ENCODE data around the gene IMMP2L. TPM values are rescaled to one million over a fixed set of nuclear protein-coding genes. Genes with fewer than 3 reads are reported as not detected.
A peak's percentile ranks its signal among the peaks of the same experiment; 100 is the strongest.

Gene IMMP2L
- polyA plus RNA-seq, 4 donors, result 10.5 to 20.1 (median 14.1) TPM

DNA sequence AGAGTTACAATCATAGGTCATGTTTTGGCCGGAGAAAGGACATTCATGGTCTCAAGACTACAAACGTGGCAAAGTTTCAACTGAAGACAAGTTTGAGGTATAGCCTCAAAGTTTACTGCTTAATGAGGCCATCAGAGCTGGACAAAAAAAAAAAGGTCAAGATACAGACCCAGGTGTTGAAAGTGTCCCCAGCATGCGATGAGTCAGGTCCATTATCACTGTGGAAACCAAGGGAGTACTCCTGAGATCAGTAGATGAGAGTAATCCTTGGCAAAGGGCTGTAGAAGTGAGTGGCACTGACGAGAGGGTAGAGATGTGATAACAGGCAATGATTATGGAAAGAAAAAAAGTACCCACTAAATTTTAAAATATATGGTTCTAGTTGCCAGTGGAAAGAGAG, 551.5 kb downstream of the IMMP2L start:
- Histone ChIP-seq H3K4me1 (ENCODE audit: control insufficient read depth in 3 of 3, insufficient read depth in 2 of 3, low read depth in 1 of 3, low read length in 2 of 3) (peaks cover 0 to 7% (median 3%) of the 10 kb centered on the region in 3 donors), H3K27ac (ENCODE audit: low read depth in 1 of 3, low read length in 2 of 3) (peak overlapping the region in 2 of 3 donors; percentile 10 to 53), H3K27me3 (ENCODE audit: control insufficient read depth in 3 of 3, insufficient read depth in 3 of 3, low read length in 3 of 3) (no peaks in the 10 kb centered on the region), H3K4me3 (ENCODE audit: low read depth in 1 of 3, low read length in 3 of 3) (no peak overlapping the region), H3K36me3 (ENCODE audit: control insufficient read depth in 3 of 3, insufficient read depth in 2 of 3, low read depth in 1 of 3, low read length in 3 of 3) (no peaks in the 10 kb centered on the region), H3K9me3 (ENCODE audit: control insufficient read depth in 2 of 2, insufficient read depth in 1 of 2, low read depth in 1 of 2, low read length in 1 of 2) (no peaks in the 10 kb centered on the region)
- WGBS, 3 donors, result 70 to 86% (median 84%) methylated on average over 4 of the region's 4 CpGs
- DNase-seq (peak in 1 of 2 donors; percentile 47), FAIRE-seq (no peak)

DNA sequence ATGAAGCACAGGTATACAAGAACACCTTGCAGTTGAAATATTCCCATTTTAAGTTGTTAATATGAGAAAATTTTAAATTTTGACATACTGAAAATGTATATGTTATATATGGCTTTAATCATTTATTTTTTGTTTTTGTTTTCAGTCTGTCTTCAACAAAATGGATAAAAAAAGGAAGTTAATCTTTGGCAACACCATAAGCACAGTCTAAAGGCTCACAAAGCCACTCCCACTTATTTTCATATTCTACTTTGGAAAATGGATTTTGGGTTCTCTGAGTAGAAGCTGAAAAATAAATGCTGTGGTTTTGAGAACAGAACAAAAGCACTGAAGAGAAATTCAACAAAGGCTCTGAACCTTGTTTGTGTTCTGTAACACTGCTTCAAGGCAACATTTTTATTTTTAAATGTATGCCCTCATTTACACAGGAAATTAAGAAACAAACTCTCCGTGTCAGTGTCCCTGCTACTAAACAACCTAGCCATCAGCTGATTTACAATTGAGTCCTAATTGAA, 552.7 kb downstream of the IMMP2L start:
- H3K27ac ChIP-seq (ENCODE audit: low read depth in 1 of 3, low read length in 2 of 3), result no peak overlapping the region

DNA sequence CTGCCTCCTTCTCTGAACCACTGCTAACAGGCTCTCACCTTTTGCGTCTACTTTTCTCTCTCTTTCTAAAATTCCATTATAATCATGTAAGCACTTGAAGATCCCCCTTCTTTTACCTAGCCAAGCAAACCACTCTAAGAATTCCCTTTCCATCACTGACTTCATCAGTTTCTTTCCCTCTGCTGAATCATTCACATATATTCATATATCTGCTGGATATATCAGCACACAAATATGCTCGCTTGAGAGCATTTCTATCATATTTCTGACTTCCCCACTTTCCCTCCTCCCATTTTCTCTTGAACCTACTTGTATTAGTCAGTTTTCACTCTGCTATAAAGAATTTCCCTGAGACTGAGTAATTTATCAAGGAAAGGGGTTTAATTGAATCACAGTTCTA, 555.6 kb downstream of the IMMP2L start:
- FAIRE-seq (no peak), DNase-seq (no peak)
- Histone ChIP-seq H3K27ac (ENCODE audit: low read depth in 1 of 3, low read length in 2 of 3) (no peak overlapping the region), H3K9me3 (ENCODE audit: control insufficient read depth in 2 of 2, insufficient read depth in 1 of 2, low read depth in 1 of 2, low read length in 1 of 2) (no peaks in the 10 kb centered on the region), H3K4me3 (ENCODE audit: low read depth in 1 of 3, low read length in 3 of 3) (no peak overlapping the region), H3K36me3 (ENCODE audit: control insufficient read depth in 3 of 3, insufficient read depth in 2 of 3, low read depth in 1 of 3, low read length in 3 of 3) (no peaks in the 10 kb centered on the region), H3K4me1 (ENCODE audit: control insufficient read depth in 3 of 3, insufficient read depth in 2 of 3, low read depth in 1 of 3, low read length in 2 of 3) (peaks cover 0 to 14% (median 0%) of the 10 kb centered on the region in 3 donors), H3K27me3 (ENCODE audit: control insufficient read depth in 3 of 3, insufficient read depth in 3 of 3, low read length in 3 of 3) (no peaks in the 10 kb centered on the region)
- 91 to 98% (median 92%) methylated on average over 2 of the region's 2 CpGs for WGBS, 3 donors

More for the DNA sequence above, 552.7 kb downstream of the IMMP2L start:
- peaks cover 0 to 7% (median 3%) of the 10 kb centered on the region in 3 donors for H3K4me1 ChIP-seq (ENCODE audit: control insufficient read depth in 3 of 3, insufficient read depth in 2 of 3, low read depth in 1 of 3, low read length in 2 of 3)
- H3K27me3 ChIP-seq (ENCODE audit: control insufficient read depth in 3 of 3, insufficient read depth in 3 of 3, low read length in 3 of 3), result no peaks in the 10 kb centered on the region
- H3K4me3 ChIP-seq (ENCODE audit: low read depth in 1 of 3, low read length in 3 of 3), result no peak overlapping the region
- FAIRE-seq (no peak), DNase-seq (no peak)
- no peaks in the 10 kb centered on the region for H3K36me3 ChIP-seq (ENCODE audit: control insufficient read depth in 3 of 3, insufficient read depth in 2 of 3, low read depth in 1 of 3, low read length in 3 of 3)
- no peaks in the 10 kb centered on the region for H3K9me3 ChIP-seq (ENCODE audit: control insufficient read depth in 2 of 2, insufficient read depth in 1 of 2, low read depth in 1 of 2, low read length in 1 of 2)
- WGBS, 3 donors, result 56 to 79% (median 62%) methylated on average over 1 of the region's 1 CpG

DNA sequence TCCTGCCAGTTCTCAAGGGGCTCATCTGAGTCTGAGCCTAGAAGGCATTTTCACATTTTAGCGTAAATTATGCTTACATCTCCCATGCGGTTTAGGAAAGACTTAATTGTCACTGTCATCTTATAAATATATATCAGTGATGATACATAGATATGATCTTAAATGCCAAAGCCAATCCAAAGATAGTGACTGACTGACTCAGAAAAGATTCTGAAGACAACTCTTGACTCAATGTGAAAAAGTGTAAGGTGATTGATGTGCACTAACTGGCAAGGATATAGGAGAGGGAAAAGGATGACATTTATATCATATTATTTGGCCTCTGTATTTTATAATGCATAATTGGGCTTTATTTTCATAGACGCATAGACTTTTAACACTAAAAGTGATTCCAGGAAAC, 556.3 kb downstream of the IMMP2L start:
- no peaks in the 10 kb centered on the region for H3K36me3 ChIP-seq (ENCODE audit: control insufficient read depth in 3 of 3, insufficient read depth in 2 of 3, low read depth in 1 of 3, low read length in 3 of 3)
- H3K27ac ChIP-seq (ENCODE audit: low read depth in 1 of 3, low read length in 2 of 3), result no peak overlapping the region
- FAIRE-seq, result no peak
- no peaks in the 10 kb centered on the region for H3K27me3 ChIP-seq (ENCODE audit: control insufficient read depth in 3 of 3, insufficient read depth in 3 of 3, low read length in 3 of 3)
- H3K4me3 ChIP-seq (ENCODE audit: low read depth in 1 of 3, low read length in 3 of 3), result no peak overlapping the region
- WGBS, 3 donors, result 59 to 63% (median 61%) methylated on average over 3 of the region's 3 CpGs
- H3K9me3 ChIP-seq (ENCODE audit: control insufficient read depth in 2 of 2, insufficient read depth in 1 of 2, low read depth in 1 of 2, low read length in 1 of 2), result no peaks in the 10 kb centered on the region
- DNase-seq, result no peak
- peaks cover 0 to 14% (median 0%) of the 10 kb centered on the region in 3 donors for H3K4me1 ChIP-seq (ENCODE audit: control insufficient read depth in 3 of 3, insufficient read depth in 2 of 3, low read depth in 1 of 3, low read length in 2 of 3)

DNA sequence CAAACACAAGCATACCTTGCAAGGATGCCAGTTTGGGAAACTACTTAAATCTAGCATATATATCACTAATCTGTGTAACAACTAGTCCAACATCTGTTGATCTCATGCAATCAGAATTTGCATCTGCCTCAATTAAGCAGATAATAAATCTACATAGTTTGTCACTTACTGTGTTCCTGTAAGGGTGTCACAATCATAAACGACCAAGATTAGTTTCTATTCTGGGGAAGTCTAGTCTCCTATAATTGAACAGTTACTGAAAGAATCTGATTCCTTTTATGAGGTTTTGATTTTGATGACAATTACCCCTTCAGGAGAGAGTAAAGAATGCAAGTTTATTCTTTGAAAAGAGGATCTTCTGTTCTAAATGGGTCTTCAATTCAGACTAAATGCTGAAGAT, 556.8 kb downstream of the IMMP2L start:
- no peaks in the 10 kb centered on the region for H3K27me3 ChIP-seq (ENCODE audit: control insufficient read depth in 3 of 3, insufficient read depth in 3 of 3, low read length in 3 of 3)
- no peaks in the 10 kb centered on the region for H3K9me3 ChIP-seq (ENCODE audit: control insufficient read depth in 2 of 2, insufficient read depth in 1 of 2, low read depth in 1 of 2, low read length in 1 of 2)
- whole genome bisulfite sequencing, 3 donors, result 13 to 35% (median 15%) methylated on average over 1 of the region's 1 CpG
- H3K4me1 ChIP-seq (ENCODE audit: control insufficient read depth in 3 of 3, insufficient read depth in 2 of 3, low read depth in 1 of 3, low read length in 2 of 3), result peaks cover 0 to 11% (median 0%) of the 10 kb centered on the region in 3 donors
- no peak for DNase-seq
- no peaks in the 10 kb centered on the region for H3K36me3 ChIP-seq (ENCODE audit: control insufficient read depth in 3 of 3, insufficient read depth in 2 of 3, low read depth in 1 of 3, low read length in 3 of 3)
- FAIRE-seq, result no peak
- no peak overlapping the region for H3K4me3 ChIP-seq (ENCODE audit: low read depth in 1 of 3, low read length in 3 of 3)
- no peak overlapping the region for H3K27ac ChIP-seq (ENCODE audit: low read depth in 1 of 3, low read length in 2 of 3)

DNA sequence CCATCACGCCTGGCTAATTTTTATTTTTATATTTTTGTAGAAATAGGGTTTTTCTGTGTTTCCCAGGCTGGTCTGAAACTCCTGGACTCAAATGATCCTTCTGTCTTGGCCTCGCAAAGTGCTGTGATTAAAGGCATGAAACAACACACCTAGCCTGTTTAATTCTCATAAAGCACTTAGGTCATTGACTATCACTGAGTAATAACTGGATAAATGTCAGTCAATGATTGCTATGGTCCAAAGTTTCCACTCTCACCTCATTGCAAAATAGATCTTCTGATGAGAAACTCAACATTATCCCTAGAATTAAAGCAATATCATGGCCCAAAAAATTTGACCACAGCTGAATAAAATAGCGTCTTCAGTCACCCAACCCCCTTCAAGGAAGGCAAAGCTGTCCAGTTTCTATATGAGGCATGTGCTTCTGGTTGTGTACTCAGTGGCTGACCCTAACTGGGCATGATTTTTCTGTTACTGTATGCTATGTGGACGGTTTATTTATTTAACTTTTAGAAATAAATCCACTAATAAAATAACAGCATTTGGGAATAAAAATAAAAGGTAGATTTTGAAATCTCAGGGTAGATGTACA, 557.9 kb downstream of the IMMP2L start:
- DNase-seq (peak; percentile 17 to 60), FAIRE-seq (no peak)
- H3K36me3 ChIP-seq (ENCODE audit: control insufficient read depth in 3 of 3, insufficient read depth in 2 of 3, low read depth in 1 of 3, low read length in 3 of 3), result no peaks in the 10 kb centered on the region
- H3K9me3 ChIP-seq (ENCODE audit: control insufficient read depth in 2 of 2, insufficient read depth in 1 of 2, low read depth in 1 of 2, low read length in 1 of 2), result no peaks in the 10 kb centered on the region
- no peak overlapping the region for H3K4me3 ChIP-seq (ENCODE audit: low read depth in 1 of 3, low read length in 3 of 3)
- H3K27ac ChIP-seq (ENCODE audit: low read depth in 1 of 3, low read length in 2 of 3), result peak overlapping the region in 1 of 3 donors; percentile 41
- 71 to 85% (median 76%) methylated on average over 4 of the region's 4 CpGs for WGBS, 3 donors
- H3K4me1 ChIP-seq (ENCODE audit: control insufficient read depth in 3 of 3, insufficient read depth in 2 of 3, low read depth in 1 of 3, low read length in 2 of 3), result peaks cover 0 to 7% (median 0%) of the 10 kb centered on the region in 3 donors
- H3K27me3 ChIP-seq (ENCODE audit: control insufficient read depth in 3 of 3, insufficient read depth in 3 of 3, low read length in 3 of 3), result no peaks in the 10 kb centered on the region

DNA sequence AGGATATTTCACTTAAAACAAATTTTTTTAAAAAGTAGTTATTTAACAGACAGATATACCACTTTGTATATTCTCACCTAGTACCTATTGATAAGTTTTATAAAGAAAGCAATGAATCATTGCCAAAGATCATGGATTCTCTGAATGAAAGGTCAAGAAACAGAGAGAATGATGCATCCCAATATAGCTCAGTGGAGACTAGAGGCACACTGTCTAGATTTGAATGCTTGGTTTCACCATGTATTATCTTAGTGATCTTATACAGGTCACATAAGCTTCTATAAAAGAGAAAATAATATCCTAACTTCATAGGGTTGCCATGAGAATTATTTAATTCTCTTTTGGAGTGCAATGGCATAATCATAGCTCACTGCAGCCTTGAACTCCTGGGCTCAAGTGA, 558.4 kb downstream of the IMMP2L start:
- DNase-seq (no peak), FAIRE-seq (no peak)
- peak overlapping the region in 1 of 3 donors; percentile 41 for H3K27ac ChIP-seq (ENCODE audit: low read depth in 1 of 3, low read length in 2 of 3)
- no peak overlapping the region for H3K4me3 ChIP-seq (ENCODE audit: low read depth in 1 of 3, low read length in 3 of 3)
- no peaks in the 10 kb centered on the region for H3K9me3 ChIP-seq (ENCODE audit: control insufficient read depth in 2 of 2, insufficient read depth in 1 of 2, low read depth in 1 of 2, low read length in 1 of 2)
- no peaks in the 10 kb centered on the region for H3K36me3 ChIP-seq (ENCODE audit: control insufficient read depth in 3 of 3, insufficient read depth in 2 of 3, low read depth in 1 of 3, low read length in 3 of 3)
- H3K27me3 ChIP-seq (ENCODE audit: control insufficient read depth in 3 of 3, insufficient read depth in 3 of 3, low read length in 3 of 3), result no peaks in the 10 kb centered on the region
- H3K4me1 ChIP-seq (ENCODE audit: control insufficient read depth in 3 of 3, insufficient read depth in 2 of 3, low read depth in 1 of 3, low read length in 2 of 3), result peaks cover 0 to 7% (median 0%) of the 10 kb centered on the region in 3 donors

DNA sequence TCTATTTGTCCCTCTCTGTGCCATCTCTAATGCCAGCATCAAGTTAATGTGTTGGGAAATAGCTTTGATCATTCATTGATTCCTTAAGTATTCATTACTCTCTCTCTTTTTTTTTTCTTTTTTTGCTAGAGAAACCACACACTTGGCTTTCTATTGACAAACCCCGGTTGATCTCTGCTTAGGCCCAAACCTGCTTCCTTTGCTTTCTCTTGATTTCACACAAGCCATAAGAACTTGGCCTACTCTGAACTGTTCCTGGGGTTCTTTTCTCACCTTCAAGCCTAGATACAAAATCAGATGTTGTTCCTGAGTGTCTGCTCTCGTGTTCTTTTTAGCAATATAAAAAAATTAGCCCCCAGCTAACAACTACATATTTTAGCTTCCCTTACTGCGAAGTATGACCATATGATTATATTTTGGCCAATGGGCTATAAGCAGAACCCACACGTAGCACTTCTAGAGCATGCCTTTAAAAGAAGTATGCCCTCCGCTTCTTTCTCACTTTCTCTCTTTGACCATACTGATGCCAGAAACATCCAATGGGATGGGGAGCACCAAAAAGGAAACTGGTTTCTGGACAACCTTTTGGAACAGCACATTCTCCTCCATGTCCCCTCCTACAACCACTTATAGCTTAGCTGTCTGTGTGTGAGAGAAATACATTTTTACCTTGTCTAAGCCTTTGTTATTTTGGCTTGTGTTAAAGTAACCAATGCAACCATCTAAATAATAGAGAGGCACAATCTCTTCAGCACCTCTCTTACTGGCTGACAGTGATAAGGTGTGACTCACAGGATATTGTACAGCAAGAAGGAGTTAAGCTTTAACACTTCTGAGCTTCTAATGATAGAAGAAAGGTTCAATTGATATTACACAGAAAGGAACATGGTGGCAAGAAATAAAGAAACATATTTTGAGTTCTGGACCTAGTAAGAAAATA, 568.0 kb downstream of the IMMP2L start:
- H3K36me3 ChIP-seq (ENCODE audit: control insufficient read depth in 3 of 3, insufficient read depth in 2 of 3, low read depth in 1 of 3, low read length in 3 of 3), result no peaks in the 10 kb centered on the region
- H3K9me3 ChIP-seq (ENCODE audit: control insufficient read depth in 2 of 2, insufficient read depth in 1 of 2, low read depth in 1 of 2, low read length in 1 of 2), result no peaks in the 10 kb centered on the region
- 82 to 91% (median 88%) methylated on average over 5 of the region's 5 CpGs for WGBS, 3 donors
- no peak overlapping the region for H3K27ac ChIP-seq (ENCODE audit: low read depth in 1 of 3, low read length in 2 of 3)
- FAIRE-seq (no peak), DNase-seq (peak in 1 of 2 donors; percentile 11)
- no peak overlapping the region for H3K4me3 ChIP-seq (ENCODE audit: low read depth in 1 of 3, low read length in 3 of 3)
- H3K4me1 ChIP-seq (ENCODE audit: control insufficient read depth in 3 of 3, insufficient read depth in 2 of 3, low read depth in 1 of 3, low read length in 2 of 3), result peaks cover 0 to 5% (median 0%) of the 10 kb centered on the region in 3 donors
- no peaks in the 10 kb centered on the region for H3K27me3 ChIP-seq (ENCODE audit: control insufficient read depth in 3 of 3, insufficient read depth in 3 of 3, low read length in 3 of 3)

All from small intestine (tissue), 7 donors.